GM18873 (cell line): ENCODE results near the gene PFKL.
"Not testable (repeated sequence)": the region's sequence is repeated elsewhere in the genome, so short reads cannot be mapped to it uniquely, and the experiment has no call there.

Experiments
- ATAC-seq: cut with Tn5 transposase; IDR thresholded peaks from one replicate; pipeline ENCODE4 v1.9.1; 2021; ENCODE audit warnings: mild to moderate bottlenecking, moderate library complexity, moderate number of reproducible peaks; ENCODE audit not compliant: unreplicated experiment, low FRiP score

The PFKL gene

GRCh38 chr21:44293551-44294231, 6.2 kb upstream of the PFKL start:
- no peak for ATAC-seq

DNA sequence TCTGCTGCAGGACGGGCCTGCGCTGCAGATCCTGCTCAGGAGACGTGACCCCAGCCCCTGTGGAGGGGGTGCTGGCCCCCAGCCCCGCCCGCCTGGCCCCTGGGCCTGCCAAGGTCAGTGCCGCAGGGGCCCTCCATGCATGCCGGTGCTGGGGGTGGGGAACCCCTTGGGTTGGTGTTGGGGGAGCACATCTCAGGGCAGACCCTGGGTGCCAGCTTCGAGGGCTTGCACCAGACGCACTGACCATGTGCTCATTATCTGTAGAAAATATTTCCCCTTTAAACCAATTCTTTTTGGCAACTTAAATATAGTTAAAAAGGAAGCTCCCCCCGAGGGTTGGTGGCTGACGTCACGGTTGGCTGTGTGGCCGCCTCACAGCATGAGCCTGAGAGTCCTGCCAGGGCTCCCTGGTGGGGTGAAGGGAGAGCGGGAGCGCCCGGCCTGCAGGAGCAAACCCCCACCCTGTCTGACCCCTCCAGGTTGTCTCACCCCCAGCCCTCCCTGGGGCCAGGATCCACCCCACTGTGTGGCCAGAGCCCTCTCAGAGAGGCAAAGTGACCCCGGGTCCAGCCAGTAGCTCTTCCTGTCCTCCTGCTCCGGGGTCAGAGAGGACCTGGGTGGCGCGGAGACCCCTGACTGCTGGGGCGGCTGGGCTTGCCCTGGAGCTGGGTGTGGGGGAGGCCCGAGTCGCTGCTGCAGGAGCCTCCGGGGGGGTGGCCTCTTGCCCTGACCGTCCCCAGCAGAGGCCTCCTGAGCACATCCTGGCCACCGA, 5.3 kb upstream of the PFKL start:
- ATAC-seq = no peak

- ATAC-seq = no peak
Observed at GRCh38 chr21:44295163-44295573, 4.7 kb upstream of the PFKL start.

GRCh38 chr21:44295646-44296045, 4.2 kb upstream of the PFKL start:
- no peak for ATAC-seq

DNA sequence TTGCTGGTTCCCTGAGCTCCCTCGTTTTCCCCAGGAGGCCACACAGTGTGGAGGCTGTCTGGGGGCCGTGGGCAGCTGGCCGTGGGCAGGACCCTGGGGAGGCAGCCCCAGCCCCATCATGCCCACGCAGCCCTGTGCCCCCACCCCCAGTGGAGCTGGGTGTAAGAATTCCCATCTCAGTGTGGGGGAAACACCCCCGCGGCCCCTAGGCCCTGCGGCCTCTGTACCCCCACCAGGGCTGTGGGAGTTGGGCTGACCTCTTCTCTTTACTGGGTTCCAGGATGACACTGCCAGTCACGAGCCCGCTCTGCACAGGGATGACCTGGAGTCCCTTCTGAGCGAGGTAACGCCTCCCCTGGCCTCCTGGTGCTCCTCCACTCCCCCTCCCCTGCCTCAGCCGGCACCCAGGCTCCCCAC, 3.7 kb upstream of the PFKL start:
- ATAC-seq = no peak

DNA sequence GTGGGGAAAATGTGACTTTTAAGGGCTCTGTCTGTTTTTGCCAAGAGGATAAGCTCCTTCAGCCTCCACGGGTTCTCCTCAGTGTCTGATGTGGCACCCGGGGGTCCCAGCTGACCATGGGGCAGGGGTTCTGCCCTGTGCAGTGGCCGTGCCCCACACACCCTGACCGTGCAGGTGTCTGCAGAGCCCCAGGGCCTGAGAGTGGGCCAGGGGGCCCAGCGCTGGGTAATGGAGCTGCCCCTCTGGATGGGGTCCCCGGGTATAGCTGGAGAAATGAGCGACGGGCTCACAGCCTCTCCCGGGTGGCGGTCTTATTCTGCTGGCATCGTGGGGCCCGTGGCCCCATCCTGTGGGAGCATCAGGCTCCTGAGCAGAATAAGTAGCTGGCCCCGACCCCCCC, 2.9 kb upstream of the PFKL start:
- no peak for ATAC-seq

- ATAC-seq = no peak
Observed at GRCh38 chr21:44297525-44298290, 2.1 kb upstream of the PFKL start.

GRCh38 chr21:44298301-44298700, 1.6 kb upstream of the PFKL start:
- no peak for ATAC-seq

GRCh38 chr21:44299085-44299457, 782 bp upstream of the PFKL start:
- ATAC-seq = no peak

- no peak for ATAC-seq
Observed at GRCh38 chr21:44300262-44300959, 558 bp downstream of the PFKL start.

DNA sequence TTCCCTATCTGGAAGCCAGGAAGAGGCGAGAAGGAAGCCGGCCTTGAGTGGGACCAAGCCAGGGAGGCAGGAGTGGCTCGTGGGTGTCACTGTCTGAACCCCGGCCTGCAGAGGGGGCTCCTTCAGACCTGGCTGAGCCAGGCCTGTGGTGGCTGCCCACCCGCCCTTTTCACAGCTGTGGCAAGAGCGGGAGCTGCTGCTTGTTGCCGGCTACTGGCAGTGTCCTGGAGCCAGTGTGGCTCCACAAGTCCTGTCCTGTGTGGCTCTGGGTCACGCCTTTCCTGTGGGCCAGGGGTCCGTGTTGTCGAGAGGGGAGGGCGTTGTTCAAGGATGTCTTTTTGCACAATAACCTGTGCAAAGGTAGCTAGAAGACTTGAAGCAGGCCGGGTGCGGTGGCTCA, 1.3 kb downstream of the PFKL start:
- no peak for ATAC-seq

DNA sequence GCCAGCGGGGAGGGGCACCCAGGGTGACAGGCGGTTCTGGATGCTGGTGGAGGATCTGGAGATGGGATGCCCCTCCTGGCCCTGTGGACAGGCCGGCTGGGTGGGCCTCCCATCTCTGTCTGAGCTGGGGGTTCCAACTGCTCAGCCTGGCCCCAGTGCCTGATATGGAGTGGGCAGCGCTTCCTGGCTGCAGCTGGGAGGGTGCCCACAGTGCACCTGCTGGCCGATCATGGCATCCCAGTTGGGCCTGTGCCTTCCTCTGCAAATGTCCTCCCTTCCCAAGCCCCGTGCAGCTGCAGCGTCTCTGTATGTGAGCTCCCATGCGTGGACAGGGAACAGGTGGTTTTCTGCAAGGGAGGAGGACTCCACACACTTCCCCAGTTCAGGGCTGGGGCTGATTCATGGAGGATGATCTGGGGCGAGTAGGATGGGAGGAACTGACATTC, 2.1 kb downstream of the PFKL start:
- ATAC-seq = no peak

DNA sequence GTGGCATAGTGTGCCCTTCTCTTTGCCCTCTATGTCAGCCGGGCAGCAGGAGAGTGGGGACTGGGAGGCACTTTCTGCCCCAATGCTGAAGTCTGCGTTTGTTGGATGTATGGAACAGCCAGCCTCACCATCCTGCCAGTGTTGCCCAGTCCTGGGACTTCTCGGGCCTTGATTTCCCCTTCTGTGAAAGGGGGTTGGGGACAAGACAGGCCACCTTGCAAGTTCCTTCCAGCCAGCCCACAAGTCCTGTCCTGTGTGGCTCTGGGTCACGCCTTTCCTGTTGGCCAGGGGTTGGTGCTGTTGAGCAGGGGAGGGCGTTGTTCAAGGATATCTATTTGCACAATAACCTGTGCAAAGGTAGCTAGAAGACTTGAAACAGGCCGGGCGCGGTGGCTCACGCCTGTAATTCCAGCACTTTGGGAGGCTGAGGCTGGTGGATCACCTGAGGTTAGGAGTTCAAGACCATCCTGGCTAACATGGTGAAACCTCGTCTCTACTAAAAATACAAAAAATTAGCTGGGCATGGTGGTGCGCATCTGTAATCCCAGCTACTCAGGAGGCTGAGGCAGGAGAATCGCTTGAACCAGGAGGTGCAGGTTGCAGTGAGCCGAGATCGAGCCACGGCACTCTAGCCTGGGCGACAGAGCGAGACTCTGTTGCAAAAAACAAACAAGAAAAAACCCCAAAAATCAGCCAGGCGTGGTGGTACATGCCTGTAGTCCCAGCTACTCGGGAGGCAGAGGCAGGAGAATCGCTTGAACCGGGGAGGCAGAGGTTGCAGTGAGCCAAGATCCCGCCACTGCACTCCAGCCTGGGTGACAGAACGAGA, 2.9 kb downstream of the PFKL start:
- ATAC-seq = not testable (repeated sequence)

DNA sequence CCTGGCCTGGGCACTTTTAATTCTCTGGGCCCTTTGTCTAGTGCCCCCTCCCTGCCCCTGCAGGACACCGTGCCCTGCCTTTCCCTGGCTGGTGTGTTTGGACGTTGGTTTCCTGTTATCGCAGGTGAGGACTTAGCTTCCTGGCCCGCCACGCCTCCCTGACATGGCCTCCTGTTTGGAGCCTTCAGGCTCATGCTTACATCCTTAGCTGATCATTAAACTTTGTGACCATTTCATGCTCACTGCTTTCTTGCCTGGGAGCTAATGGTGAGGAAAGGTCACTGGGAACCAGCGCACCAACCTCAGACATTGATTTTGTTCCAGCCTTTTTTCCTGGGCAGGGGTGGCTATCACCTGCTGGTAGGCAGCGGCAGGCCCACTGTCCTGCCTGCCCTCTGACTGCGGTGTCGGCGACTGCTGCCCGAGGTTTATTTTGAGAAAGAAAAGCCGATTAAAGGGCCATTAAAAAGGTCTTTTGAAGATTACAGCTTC, 3.7 kb downstream of the PFKL start:
- no peak for ATAC-seq

DNA sequence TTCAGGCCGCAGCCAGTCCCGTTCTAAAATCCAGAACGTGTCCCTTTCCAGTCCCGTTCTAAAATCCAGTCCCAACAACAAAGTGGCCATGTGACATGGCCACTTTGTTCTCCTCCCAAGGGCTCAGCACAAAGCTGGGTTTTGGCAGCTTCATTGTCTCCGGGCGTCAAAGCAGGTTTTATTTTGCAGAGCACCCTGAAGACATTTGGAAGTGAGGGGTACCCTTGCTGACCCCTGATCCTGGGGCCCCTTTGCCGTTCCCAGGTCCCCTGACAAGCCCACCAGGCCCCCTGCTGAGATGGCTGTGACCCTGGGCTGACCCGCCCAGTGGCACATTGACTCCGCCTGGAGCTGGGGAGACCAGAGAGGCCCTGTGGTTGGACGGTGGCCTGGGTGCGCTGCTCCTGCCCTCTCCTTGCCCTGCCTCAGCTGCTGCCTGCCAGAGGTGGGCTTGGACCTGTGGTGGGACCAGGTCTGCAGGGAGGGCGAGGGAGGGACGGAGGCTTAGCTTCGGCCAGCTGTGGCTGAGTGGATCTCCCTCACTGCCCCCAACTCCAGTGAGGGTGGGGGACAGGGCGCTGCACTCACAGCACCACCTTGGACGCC, 4.3 kb downstream of the PFKL start:
- no peak for ATAC-seq

DNA sequence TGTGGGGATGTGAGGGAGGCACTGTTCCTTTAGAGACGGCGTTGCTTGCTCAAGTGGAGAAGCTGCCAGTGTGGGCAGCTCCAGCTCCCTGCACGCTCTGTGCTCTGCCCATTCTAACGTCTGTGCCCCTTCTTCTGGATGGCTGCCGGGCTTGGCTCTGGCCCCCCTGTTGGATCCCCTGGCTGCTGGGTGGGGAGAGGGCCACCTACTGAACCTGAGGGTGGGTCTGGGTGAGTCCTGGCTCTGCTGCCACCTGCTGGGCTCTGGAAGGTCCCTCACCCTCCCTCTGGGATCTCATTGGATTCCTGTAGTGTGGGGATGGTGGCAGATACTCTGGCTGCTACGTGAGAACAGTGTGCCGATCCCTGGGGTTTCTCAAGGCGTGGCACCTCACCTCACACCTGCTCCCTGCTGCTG, 5.0 kb downstream of the PFKL start:
- no peak for ATAC-seq

GRCh38 chr21:44305691-44306090, 5.8 kb downstream of the PFKL start:
- ATAC-seq = no peak

- ATAC-seq = no peak
Observed at GRCh38 chr21:44306936-44307704, 7.3 kb downstream of the PFKL start.
